Small intestine (tissue), 7 donors: ENCODE data around the gene STRADB. TPM values are rescaled to one million over a fixed set of nuclear protein-coding genes. Genes with fewer than 3 reads are reported as not detected.

Experiments
- DNase-seq, 2 donors: peaks; one replicate each; pipeline versions ENCODE4 v3.0.0 to v3.0.0-alpha.2; 2013
- FAIRE-seq: peaks from 2 replicates; lab custom pipeline; 2012; peaks lifted over from hg19 to GRCh38; lab: Jason Lieb, UNC
- H3K27ac ChIP-seq, 3 donors: one replicate each; pipeline ENCODE4 v1.5.1; 2013; ENCODE audit warnings: low read length in 2 of 3, mild to moderate bottlenecking in 2 of 3, control low read depth in 1 of 3, inconsistent platforms in 1 of 3, low read depth in 1 of 3, moderate library complexity in 1 of 3
- H3K27me3 ChIP-seq, 3 donors: one replicate each; pipeline ENCODE4 v1.6.1; 2013; ENCODE audit warnings: low read length in 3 of 3, inconsistent platforms in 1 of 3; ENCODE audit not compliant: control insufficient read depth in 3 of 3, insufficient read depth in 3 of 3
- H3K36me3 ChIP-seq, 3 donors: one replicate each; pipeline ENCODE4 v1.6.1; 2013; ENCODE audit warnings: low read length in 3 of 3, inconsistent platforms in 1 of 3, low read depth in 1 of 3, mild to moderate bottlenecking in 1 of 3, moderate library complexity in 1 of 3; ENCODE audit not compliant: control insufficient read depth in 3 of 3, insufficient read depth in 2 of 3
- H3K4me1 ChIP-seq, 3 donors: one replicate each; pipeline ENCODE4 v1.6.1; 2013; ENCODE audit warnings: low read length in 2 of 3, inconsistent platforms in 1 of 3, low read depth in 1 of 3, mild to moderate bottlenecking in 1 of 3, moderate library complexity in 1 of 3; ENCODE audit not compliant: control insufficient read depth in 3 of 3, insufficient read depth in 2 of 3
- H3K4me3 ChIP-seq, 3 donors: one replicate each; pipeline ENCODE4 v1.5.1; 2013; ENCODE audit warnings: low read length in 3 of 3, control low read depth in 1 of 3, inconsistent platforms in 1 of 3, low read depth in 1 of 3, mild to moderate bottlenecking in 1 of 3, moderate library complexity in 1 of 3
- H3K9me3 ChIP-seq, 2 donors: one replicate each; pipeline ENCODE4 v1.6.1; 2013; ENCODE audit warnings: low read depth in 1 of 2, low read length in 1 of 2; ENCODE audit not compliant: control insufficient read depth in 2 of 2, insufficient read depth in 1 of 2
- WGBS, 3 donors: extraction: QIAGEN DNeasy Blood & Tissue Kit; methylation state at CpG; one replicate each; pipeline ENCODE4 v1.1.7; 2013; 5-methylcytosine and 5-hydroxymethylcytosine counted together
- polyA plus RNA-seq, 4 donors: library from polyadenylated mRNA; stranded (reverse) in 3 of 4; unstranded in 1 of 4; fragments of 200-250 nt in 3 of 4; fragments of 120-200 nt in 1 of 4; gene quantifications; one replicate each; pipeline versions ENCODE4 v1.2.1 to v1.2.3, GENCODE V29; 2013
- donor health status: healthy with polysubstance abuse.
- donor health status: control.
- donor health status: control.
- donor health status: Bipolar disorder and iron deficiency.
- donor health status: healthy.

STRADB gene
- polyA plus RNA-seq, 4 donors: 30.3 to 160 (median 97.6) TPM

DNA sequence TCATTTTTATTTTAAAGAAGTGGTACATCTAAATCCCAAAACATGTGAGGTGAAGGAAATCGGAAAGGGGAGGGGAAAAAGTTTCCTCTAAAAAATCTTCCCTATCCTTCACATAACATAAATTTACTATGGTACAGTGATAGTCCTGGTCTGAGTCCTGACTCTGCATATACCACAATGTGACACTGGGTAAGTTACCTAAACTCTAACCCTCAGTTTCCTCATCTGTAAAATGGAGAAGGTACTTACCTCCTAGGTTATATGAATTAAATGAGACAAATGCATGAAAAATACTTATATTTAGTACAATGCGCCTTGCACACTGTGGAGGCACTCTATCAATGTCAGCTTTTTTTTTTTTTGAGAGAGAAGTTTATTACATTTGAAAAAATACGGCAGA, 42.6 kb upstream of the STRADB start:
- Histone ChIP-seq H3K27me3 (no peaks in the 10 kb centered on the region), H3K9me3 (no peaks in the 10 kb centered on the region), H3K4me3 (no peak overlapping the region), H3K4me1 (peaks cover 3 to 21% (median 4%) of the 10 kb centered on the region in 3 donors), H3K36me3 (peaks cover 0 to 2% (median 1%) of the 10 kb centered on the region in 3 donors), H3K27ac (no peak overlapping the region)
- FAIRE-seq (no peak), DNase-seq (no peak)
- 90 to 95% (median 92%) methylated on average over 3 of the region's 3 CpGs for WGBS, 3 donors

DNA sequence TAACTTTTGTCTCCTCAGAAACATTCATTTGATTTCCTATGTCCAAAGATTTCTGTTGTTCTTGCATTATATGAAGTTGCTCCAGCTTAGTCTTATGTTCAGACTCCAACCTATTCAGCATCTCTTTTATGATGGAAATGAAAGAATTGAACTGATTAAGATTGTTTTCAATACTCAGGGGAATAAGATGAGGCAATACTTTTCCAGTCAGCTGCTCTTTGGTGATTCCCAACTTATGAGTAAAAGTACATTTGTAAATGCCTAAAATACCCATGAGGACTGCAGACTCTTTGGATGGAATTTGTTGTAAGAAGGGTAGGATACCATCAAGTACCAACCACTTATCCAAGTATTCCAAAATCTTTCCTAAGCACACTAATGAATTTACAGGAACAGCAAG, 40.1 kb upstream of the STRADB start:
- peaks cover 0 to 1% (median 0%) of the 10 kb centered on the region in 3 donors for H3K36me3 ChIP-seq
- FAIRE-seq: no peak
- no peaks in the 10 kb centered on the region for H3K9me3 ChIP-seq
- DNase-seq: no peak
- no peaks in the 10 kb centered on the region for H3K27me3 ChIP-seq
- no peak overlapping the region for H3K27ac ChIP-seq
- H3K4me3 ChIP-seq: no peak overlapping the region
- peaks cover 0 to 3% (median 0%) of the 10 kb centered on the region in 3 donors for H3K4me1 ChIP-seq

DNA sequence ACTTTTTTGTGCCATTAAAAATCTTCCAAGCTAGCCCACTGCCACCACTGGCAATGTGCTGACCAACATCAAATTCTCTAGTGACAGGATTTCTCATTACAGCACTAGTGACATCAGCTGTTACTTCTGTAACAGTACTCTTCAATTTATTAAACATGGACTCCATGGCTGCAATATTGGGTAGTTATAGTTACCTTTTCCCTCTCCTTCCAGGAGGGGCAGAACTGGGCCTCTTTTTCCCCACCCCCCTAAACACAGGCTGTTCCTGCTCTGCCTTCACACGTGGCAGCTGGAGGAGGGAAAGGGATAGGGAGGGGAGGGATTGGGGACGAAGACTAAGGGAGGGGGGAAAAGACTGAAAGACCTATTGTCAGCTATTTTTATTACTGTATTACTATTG, 38.4 kb upstream of the STRADB start:
- Histone ChIP-seq H3K4me3 (no peak overlapping the region), H3K9me3 (no peaks in the 10 kb centered on the region), H3K27ac (no peak overlapping the region), H3K4me1 (no peaks in the 10 kb centered on the region), H3K36me3 (peaks cover 0 to 1% (median 1%) of the 10 kb centered on the region in 3 donors), H3K27me3 (no peaks in the 10 kb centered on the region)
- DNase-seq (no peak), FAIRE-seq (no peak)
- 39 to 54% (median 53%) methylated on average over 2 of the region's 2 CpGs for WGBS, 3 donors

DNA sequence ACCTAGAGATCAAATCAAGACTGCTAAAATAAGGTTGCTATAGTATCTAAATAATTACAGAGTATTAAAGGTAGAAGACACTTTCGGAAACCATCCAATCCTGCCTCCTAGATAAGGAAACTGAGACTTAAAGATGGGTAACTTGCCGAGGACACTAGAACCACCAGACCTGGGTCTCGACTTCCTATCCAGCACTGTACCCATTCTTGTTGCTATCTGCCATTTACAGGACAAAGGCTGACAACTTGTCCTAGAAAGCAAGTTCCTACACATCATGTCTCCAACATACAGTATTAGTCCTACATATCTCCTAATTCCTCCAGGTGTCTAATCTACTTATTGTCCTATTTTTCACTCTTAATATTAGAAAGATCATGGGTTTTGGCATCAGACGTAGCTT, 38.0 kb upstream of the STRADB start:
- 58 to 65% (median 63%) methylated on average over 4 of the region's 4 CpGs for WGBS, 3 donors
- Histone ChIP-seq H3K27me3 (no peaks in the 10 kb centered on the region), H3K9me3 (no peaks in the 10 kb centered on the region), H3K36me3 (peaks cover 0 to 2% (median 1%) of the 10 kb centered on the region in 3 donors), H3K4me1 (no peaks in the 10 kb centered on the region), H3K27ac (no peak overlapping the region), H3K4me3 (no peak overlapping the region)
- no peak for FAIRE-seq
- DNase-seq: no peak

DNA sequence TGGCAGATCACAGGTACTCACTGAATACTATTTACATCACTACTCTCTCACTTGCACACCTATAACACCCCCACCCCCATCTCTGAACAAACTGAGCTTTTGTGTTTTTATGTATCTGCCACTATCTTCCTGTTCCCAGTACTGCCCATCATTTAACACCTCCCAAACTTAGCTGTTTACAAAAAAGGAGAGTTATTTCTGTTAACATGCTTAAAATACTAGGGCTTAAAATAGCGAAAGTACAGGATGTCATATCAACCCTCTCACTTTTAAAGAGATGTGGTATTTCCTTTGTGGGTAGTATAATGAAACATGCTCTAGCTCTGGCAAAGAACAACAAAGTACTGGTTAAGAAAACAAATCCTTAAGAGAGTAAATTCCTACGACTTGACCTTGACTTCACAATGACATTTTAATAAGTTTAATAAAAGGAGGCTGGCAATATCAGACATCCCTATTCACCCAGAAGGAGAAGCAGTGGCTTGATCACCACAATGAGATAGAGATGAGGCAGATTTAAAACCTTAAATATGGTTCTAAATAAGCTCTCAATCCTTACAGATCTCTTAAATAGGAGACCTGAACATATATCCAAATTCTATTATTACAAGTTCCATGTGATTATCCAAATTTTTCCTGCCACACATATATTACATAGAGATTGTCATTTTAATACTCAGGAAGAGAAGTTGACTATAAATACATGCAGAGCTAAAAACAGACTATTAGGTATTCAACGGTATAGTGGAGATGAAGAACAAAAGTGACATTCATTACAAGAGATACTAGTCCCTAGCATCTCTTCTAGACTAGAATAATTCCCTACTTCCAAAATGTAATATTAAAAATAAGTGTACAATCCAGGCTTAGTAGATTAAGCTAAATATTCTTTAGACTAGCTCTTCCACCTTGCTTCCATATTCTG, 37.2 kb upstream of the STRADB start:
- Histone ChIP-seq H3K4me3 (no peak overlapping the region), H3K36me3 (peaks cover 0 to 2% (median 1%) of the 10 kb centered on the region in 3 donors), H3K4me1 (no peaks in the 10 kb centered on the region), H3K27ac (no peak overlapping the region), H3K27me3 (no peaks in the 10 kb centered on the region), H3K9me3 (no peaks in the 10 kb centered on the region)
- FAIRE-seq: peak; percentile 72
- 39 to 61% (median 46%) methylated on average over 3 of the region's 3 CpGs for WGBS, 3 donors
- no peak for DNase-seq

DNA sequence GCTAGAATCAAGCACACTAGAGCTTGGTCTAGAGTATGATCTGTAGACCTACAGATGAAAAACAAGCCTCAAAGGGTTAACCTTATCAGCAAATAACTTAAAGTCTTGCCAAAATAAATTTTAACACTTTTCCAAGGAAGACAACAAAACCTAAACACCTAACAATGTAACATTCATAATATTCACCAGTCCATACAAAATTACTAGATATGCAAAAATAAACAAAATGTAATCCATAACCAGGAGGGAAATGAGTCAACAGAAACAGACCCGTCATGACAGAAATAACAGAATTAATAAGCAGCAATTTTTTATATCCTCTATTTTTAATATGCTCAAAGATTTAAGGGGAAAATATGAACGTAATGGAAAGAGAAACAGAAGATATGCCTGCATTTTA, 36.4 kb upstream of the STRADB start:
- no peaks in the 10 kb centered on the region for H3K27me3 ChIP-seq
- no peak for FAIRE-seq
- 22 to 38% (median 34%) methylated on average over 2 of the region's 2 CpGs for WGBS, 3 donors
- H3K4me3 ChIP-seq: no peak overlapping the region
- H3K27ac ChIP-seq: no peak overlapping the region
- H3K9me3 ChIP-seq: no peaks in the 10 kb centered on the region
- no peak for DNase-seq
- no peaks in the 10 kb centered on the region for H3K4me1 ChIP-seq
- peaks cover 0 to 2% (median 1%) of the 10 kb centered on the region in 3 donors for H3K36me3 ChIP-seq

DNA sequence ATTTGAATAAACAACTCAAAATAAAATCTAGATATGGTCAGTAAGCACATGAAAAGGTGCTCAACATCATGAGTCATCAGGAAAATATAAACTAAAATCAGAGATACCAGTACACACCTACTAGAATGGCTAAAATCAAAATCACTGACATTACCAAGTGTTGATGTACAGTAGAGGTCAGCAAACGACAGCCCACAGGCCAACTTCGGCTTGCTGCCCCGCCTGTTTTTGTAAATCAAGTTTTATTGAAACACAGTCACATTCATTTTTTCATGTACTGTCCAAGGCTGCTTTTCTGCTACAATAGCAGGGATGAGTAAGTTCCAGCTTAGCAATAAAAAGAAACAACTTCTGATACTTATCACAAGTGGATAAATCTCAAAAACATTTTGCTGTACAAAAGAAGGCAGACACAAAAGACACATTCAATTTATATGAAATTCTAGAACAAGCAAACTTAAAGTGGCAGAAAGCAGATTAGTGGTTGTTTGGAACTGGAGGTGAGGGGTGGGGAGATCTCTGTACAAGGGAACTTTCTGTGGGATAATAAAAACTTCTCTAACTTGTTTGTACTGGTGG, 32.4 kb upstream of the STRADB start:
- Histone ChIP-seq H3K36me3 (peaks cover 0 to 2% (median 0%) of the 10 kb centered on the region in 3 donors), H3K4me1 (peaks cover 0 to 2% (median 0%) of the 10 kb centered on the region in 3 donors), H3K4me3 (no peak overlapping the region), H3K27me3 (no peaks in the 10 kb centered on the region), H3K9me3 (no peaks in the 10 kb centered on the region), H3K27ac (no peak overlapping the region)
- 30 to 58% (median 37%) methylated on average over 3 of the region's 3 CpGs for WGBS, 3 donors
- DNase-seq (peak in 1 of 2 donors; percentile 47), FAIRE-seq (no peak)

DNA sequence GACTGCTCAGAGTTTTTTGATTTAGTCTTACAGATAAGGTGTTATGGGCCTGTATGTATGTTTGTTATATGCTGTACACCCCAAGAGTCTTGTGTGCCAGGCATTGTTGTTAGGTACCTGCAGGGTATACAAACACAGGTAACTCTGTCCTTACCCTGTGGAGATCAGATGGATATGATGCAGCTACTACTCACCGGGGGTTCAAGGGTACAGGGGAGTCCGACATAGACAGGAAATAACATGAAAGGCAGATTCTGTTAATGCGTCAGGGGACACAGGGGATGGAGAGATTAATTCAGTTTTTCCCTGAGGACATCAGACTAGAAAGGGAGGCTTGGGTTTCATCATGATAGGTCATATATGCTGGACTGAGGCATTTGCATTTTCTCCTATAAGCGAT, 31.6 kb upstream of the STRADB start:
- FAIRE-seq: no peak
- Histone ChIP-seq H3K9me3 (no peaks in the 10 kb centered on the region), H3K27ac (no peak overlapping the region), H3K4me1 (peaks cover 0 to 2% (median 0%) of the 10 kb centered on the region in 3 donors), H3K4me3 (no peak overlapping the region), H3K27me3 (no peaks in the 10 kb centered on the region), H3K36me3 (peaks cover 0 to 2% (median 0%) of the 10 kb centered on the region in 3 donors)
- WGBS, 3 donors: 91 to 97% (median 92%) methylated on average over 4 of the region's 4 CpGs
- no peak for DNase-seq
